GM21367 (cell line): ENCODE results near the gene EPOP.

Experiments
- ATAC-seq: cut with Tn5 transposase; IDR thresholded peaks from one replicate; pipeline ENCODE4 v1.9.1; 2021; ENCODE audit not compliant: unreplicated experiment

Gene EPOP

DNA sequence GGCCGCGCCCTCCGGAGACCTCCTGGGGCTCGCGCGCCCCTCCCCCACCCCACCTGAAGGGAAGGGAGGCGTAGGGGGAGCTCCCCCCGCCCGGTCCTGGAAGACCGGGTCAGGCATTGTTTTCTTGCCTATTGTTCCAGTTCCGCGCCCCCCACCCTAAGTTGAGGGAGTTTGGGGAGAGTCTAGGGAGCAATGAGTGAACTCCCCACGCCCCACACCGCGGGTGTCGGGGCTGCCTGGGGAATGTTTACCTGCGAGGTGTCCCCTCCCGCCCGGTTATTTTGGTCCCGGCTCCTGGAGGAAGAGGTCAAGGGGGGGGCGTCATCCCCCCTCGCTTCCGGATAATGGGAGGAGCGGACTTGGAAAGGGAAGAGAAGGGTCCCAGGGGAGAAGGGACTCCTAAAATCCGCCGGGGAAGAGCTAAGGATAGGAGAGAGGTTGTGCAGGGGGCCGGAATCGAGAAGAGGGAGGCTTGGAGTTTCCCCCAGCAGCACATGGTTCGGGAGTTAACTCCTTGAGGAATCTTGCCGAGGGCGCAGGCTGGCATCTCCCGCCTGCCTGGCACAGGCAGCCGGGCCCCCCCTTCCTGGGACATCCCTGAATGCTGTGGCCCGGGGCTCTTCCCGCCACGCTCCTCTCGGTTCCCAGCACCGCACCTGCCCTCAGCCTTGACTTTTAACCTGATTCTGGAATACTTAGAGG, 31.2 kb upstream of the EPOP start:
- ATAC-seq, result no peak

DNA sequence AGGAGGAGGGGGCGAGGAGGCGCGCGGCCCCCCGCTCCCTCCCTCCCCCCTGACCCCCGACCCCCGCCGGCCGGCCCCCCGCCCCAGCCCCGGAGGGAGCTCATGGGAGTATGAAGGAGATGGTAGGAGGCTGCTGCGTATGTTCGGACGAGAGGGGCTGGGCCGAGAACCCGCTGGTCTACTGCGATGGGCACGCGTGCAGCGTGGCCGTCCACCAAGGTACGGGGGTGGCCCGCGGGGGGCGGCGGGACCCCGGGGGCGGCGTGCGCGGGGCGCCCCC, 30.7 kb upstream of the EPOP start:
- no peak for ATAC-seq

DNA sequence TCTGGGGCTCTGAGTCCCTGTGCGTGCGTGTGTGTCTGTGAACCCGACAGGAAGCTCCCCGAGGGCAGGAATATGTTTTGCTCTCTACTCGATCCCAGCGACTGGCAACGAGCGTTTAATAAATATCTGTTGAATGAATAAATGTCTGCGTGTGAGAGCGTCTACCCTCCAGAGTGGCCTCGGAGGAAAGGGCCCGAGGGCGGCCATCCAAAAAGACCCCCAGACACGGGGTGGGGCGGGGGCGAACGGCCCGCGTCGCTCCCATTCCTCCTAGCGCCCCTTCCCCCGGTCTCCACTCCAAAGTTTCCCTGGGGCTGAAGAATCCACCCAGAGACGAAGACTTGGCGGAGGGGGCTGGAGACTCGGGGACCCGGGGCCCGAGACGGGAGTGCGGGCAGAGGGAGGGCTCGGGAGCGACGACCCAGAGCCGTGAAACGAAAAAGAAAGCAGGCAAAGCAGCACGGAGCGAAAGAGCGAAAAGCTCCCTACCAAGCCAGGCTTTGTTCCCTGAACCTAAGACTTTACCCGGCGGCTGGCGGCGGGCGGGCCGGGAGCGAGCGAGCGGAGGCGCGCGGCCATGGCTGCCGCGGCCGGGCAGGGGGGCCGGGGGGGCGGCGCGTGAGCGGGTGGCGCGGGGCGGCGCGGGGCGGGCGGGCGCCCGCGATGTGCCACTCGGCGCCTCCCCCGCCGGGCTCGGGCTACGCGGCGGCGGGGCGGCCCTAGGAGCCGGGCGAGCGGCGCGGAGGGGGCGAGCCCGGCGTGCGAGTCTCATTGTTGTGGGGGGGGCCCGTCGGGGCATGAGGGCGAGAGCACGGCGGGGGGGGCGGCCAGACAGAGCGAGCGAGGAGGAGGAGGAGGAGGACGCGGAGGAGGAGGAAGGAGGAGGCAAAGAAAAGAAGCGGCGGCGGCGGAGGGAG, 30.1 kb upstream of the EPOP start, which contains the start of gene MLLT6:
MLLT6 (plus strand) TSS at position 668 of the 917 bp plus-strand sequence. CDS start 360 bp downstream, outside the sequence.
- ATAC-seq, result no peak

DNA sequence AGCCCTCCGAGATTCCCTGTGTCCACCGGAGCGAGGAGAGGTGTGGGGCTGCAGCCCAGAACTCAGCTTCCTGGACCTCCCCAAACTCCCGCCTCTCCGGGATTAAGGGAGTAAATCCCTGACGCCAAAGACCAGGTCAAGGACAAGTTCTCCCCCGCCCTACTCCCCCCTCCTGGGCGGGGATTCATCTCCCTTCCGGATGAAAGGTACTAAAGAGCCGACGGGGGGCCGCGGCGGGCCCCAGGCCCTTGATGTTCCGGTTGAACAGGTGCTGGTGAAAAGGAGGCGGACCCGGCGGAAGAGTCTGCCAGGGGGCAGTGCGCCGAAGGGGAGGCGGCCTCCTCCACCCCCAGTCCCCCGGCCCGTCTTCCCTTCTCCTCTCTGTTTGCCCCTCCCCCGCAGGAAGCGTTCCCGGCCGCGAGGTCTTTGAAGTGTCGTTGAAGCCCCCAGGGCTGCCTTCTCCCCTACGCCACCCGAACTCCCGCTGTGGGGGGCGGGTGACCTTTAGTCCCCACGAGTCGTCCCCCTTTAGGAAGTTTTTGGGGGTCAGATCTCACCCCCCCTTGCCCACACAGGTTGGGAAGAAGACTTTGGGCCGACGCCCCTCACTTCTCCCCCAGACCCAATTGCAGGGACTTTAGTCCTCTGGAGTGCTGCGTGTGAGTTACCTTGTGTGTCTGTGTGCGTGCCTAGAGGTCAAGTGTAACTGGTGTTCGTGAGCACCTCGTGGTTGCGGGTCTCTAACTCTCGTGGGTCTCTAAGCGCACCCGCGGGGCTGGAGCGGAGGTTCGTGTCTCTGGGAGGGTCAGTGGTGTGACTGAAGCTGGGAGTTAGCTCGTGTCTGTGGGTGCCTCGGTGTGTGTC, 29.2 kb upstream of the EPOP start:
- no peak for ATAC-seq

DNA sequence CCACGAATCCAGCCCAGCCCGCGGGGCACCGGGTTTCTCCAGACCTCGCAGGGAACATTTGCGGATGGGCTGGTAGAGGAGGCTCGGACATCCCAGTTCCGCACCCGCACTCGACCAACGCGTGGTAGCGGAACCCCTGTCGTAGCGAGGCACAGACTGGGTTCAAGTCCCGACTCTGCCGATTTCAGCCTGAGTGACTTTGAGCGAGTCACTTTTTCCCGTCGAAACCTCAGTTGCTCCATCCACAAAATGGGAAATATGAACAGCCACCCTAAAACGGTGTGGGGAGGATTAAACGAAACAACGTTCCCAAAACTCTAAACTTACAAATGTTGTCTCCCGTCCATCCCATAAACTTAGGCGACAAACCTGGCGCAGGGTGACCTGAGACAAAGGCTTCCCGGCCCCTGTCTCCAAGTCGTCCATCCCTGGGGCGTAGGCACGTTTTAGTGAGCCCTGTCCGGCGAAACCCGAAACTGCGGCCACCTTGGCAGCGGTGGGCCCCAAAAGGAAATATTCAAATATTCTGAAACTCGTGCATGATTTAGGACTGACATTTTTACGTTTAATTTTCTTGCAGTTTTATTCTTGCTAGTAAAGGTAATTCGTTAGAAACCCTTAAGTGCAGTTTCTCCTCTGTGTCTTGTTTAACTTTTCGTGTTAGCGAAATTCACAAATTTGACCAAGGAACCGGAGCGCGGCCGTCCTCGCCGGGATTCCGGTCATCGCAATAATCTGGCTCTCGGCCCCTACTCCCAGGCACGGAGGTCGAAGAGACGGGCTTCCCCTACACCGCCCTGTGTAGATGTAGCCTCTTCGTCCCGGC, 28.4 kb upstream of the EPOP start:
- no peak for ATAC-seq

DNA sequence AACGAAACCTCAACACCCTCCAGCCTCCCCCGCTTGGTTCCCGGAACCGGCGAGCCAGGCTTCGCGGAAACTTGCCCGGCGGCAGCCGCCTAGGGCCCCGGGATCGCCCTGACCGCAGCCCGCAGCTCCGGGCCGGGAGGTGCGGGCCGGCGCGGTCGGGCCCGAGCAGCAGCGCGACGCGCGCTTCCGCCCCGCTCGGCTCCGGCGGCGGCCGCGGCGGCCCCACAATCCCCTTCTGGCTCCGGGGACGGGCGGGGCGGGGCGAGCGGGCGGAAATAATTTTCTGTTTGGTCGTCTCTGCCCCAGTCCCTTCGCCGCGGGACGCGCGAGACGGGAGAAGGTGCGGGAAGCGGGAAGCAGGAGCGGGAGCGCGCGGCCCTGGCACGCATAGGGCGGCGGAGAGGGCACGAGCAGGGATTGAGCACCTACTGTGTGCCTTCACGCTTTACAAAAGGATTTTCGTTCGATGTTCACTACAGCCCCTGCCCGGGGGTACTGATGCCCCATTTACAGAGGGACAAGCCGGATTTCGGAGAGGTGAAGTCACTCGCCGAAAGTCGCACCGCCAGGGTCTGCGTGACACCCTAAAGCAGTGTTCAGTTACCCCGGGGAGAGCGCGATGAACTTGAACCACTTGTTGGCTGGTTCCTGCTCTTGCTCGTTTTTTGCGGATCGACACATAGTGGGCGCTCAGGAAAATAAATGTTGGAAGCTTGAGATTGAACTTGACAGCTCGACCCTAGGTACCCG, 27.6 kb upstream of the EPOP start:
- no peak for ATAC-seq

DNA sequence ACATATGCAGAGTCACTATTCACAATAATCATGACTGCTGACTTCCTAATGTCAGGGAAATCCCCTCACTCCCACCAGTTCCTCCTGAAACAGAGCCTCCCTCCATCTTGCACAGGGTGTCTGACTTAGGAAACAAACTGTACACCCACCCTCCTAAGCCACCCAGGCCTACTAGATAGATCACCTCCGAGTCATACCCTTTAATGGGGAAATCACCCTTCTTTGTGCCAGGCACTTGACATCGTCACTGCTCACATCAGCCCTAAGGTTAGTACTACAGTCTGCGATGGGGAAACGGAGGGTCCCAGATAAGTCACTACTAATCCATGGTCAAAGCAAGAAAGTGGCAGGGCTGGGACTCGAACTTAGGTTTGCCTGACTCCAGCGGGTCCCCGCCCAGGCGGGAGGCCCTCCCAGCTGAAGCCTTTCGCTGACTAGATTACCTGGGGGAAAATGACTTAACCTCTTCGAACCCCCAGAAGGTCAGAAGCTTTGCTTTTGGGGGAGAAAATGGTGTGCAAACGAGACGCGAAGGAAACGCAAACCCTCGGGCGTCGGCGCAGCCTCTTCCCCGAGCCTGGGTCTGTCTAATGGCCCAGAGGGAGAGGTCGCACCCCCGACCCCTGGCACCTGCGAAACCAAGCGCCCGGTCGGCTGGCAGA, 26.9 kb upstream of the EPOP start:
- no peak for ATAC-seq

DNA sequence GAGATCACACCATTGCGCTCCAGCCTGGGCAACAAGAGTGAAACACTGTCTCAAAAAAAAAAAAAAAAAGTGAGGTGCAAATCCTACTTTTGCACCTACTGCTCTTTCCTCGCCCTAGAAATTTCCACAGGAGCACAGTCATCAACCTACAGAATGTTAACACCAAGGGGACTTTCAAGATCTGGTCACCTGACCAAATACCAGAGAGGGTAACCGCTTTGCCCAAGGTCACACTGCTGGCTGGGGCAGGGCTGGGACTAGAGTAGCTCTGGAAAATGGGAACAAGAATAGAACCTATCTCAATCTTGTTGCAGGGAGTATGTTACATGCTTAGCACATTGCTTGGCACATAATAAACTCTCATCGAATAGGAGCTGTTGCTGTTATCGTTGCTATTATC, 24.0 kb upstream of the EPOP start:
- no peak for ATAC-seq

DNA sequence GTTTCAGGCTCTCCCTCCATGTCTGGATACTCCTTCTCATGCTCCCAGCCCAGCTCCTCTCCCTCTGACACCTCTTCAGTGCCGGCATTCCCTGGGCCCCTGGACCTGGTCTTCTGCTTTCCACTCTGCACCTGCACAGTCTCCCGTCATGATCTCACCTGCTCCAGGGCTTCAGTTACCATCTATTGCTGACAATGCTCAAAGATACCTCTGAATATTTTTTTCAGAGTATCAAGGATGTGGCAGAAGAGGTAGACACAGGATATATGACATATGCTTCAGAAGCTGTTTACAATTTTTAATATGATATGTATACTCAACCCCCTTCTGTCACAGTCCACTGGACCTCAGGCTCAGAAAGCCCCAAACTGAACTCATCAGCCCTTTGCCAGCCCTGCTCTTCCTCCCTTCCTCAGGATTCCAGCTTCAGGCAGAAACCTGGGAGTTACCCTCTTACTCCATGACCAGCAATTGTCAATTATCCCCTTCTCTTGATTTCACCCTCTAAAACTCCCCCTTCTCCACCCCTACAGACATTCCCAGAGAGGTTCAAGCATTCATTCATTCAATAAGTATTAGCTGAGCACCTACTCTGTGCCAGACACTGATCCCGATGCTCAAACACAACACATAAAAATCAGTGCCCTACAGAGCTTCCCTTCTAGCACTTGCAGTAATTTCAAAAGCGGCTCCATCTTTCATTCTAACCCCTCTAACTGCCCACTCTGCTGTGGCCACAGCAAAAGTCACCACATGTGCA, 22.5 kb upstream of the EPOP start:
- ATAC-seq, result no peak

DNA sequence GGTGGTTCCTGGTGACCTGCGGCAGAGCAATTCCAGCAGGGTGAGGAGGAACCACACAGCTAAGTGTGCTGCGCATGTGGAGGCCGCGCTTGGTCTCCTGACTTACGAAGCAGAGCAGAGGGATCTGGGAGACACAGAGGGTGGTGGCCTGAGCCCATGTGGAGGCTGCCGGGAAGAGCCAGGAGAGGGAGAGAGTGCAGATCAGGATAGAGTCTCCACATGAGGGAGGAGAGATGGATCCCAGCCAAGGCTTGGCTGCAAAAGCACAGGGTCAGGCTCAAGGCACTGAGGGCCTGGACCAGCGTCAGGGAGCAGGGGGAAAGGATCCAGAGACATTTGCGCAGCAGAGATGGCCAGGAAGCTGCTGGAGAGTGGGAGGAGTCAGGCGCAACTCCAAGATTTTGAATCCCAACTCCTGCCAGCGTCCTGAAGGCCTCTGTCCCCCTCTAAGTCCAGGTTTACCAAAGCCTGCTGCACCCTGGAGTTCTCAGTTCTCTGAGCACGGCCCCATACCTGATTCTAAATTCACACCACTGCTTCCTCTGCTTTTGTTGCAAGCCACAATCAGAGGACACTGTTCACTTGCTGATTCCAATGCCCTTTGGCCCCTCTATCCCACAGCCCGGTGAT, 19.1 kb upstream of the EPOP start:
- no peak for ATAC-seq

DNA sequence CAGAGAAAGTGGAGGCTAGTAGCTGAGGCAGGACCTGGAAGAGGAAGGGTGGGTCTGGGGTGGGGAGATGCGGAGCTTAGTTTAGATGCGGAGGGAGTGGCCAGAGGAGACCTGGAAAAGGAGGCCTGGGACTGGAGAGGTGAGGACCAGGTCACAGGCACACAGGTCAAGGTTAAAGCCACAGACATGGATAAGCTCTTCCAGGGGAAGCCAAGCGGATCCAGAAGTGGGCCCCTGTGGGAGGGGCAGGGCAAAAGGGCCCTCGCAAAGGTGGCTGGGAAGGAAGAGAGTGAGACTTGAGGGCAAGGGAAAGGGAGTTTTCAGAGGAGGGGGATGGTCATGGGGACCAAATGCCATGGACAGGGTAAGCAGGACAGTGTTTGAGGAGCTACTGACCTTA, 16.4 kb upstream of the EPOP start:
- ATAC-seq, result no peak

DNA sequence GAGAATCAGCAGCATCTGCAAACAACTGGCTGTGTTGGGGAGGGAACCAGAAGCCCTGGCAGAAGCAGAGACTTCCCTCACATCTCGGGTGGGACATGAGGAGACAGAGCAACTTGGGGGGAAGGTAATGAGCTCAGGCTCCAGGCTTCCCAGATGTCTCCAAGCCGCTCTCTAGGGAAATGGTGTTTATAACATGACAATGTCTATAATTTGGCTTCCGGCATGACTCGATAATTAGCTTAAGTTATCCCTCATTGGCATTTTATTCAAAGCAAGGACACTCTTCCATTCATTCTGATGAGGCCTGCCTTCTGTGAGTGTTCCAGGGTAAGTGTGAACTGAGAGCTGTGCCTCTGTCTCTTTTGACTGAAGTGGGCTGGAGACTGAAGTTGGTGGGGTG, 15.6 kb upstream of the EPOP start:
- no peak for ATAC-seq

DNA sequence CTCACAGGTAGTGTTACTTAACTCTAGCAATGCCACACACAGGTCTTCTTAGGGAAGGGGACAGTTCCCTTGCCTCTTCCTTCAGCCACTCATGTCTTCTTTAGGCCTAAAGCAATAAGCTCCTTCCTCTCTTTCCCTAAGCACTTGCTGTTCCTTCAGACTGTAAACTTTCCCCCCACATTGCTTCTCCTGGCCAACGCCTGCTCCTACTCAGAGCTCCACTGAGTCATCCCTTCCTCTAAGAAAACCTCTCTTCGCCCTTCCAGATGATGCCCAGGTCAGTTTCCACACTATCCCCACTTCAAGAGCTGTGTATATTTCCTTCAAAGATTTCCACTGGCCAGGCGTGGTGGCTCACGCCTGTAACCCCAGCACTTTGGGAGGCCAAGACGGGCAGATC, 12.5 kb upstream of the EPOP start:
- ATAC-seq, result no peak

DNA sequence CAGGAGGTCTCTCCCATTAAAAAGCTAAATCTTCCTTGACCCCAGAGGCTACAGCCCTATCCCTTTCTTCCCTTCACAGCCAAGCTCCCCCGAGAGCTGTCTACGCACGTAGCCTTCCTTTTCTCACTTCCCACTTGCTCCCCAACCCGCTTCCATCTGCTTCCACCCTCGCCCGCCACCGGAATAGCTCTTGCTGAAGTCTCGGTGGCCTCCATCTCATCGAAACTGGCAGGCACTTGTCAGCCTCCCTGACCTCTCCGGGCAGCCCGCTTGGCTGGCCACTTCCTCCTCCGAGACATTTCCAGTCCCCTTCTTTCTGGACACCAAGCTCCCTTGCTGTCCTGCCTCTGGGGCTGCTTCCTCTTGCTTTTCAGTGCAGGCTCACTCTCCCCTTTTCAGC, 10.7 kb upstream of the EPOP start:
- ATAC-seq, result no peak

DNA sequence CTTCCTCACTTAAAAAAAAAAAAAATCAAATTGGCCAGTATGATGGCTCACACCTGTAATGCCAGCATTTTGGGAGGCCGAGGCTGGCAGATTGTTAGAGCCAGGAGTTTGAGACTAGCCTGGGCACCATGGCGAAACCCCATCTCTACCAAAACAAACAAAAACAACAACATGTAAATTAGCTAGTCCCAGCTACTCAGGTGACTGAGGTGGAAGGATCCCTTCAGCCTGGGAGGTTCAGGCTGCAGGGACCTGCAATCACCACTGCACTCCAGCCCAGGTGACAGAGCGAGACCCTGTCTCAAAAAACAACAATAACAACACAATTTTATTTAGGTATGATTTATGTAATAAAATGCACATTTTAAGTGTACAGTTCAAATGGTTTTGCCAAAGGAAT, 6.3 kb upstream of the EPOP start:
- ATAC-seq, result no peak

DNA sequence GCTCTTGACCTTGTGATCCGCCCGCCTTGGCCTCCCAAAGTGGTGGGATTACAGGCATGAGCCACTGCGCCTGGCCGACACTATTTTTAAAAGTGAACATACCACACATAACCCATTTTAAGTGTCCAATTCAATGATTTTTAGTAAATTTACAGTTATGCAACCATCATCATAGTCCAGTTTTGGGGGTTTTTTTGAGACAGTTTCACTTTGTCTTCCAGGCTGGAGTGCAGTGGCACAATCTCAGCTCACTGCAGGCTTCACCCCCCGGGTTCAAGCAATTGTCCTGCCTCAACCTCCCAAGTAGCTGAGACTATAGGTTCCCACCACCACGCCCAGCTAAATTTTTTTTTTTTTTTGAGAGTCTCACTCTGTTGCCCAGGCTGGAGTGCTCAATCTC, 3.1 kb upstream of the EPOP start:
- no peak for ATAC-seq

DNA sequence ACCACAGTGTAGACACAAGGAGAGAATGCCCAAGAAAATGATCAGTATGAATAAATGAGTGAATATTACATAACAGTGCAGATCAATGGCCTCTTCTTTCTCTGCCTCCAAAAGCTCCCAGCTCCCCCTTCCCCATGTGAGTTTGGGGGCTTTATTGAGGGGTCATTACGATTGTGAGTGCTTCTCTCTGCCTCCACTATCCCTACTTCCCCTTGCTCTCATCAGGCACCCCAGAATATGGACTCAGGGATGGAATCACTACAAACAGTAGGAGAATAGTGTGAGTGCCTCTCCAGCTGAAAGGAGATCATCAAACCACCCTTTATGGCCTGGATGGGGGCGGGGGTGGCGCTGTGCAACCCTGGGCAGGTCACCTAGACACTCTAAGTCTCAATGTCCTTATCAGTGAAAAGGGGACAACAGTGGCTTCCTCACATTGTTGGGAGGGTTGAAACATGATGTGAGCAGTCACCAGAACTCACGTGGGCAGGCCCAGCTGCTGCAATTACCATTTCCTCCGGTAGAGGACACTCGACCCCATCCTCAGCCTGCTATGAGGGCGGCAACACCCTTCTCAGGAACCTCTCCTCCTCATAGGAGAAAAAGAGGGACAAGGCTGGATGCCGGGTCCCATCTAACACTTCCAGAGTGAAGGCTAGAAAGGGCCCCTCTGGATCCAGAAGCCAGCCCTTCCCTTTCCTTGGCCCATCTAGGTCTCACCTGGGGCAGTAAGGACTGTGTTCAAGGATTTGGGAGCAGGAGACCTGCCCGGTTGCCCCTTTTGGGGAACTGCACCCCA, 2.1 kb upstream of the EPOP start:
- ATAC-seq, result no peak
